ENCODE data around the gene TBCCD1.

Gene TBCCD1

GRCh38 chr3:186526256-186526606 lies 40.9 kb downstream of the TBCCD1 start:
- H3K27me3 ChIP-seq (ENCODE audit: insufficient read depth, low read depth) = no peaks in the 10 kb centered on the region
- no peak overlapping the region for H2AFZ ChIP-seq (ENCODE audit: low read depth)
- no peak overlapping the region for H3K4me2 ChIP-seq
- no peak overlapping the region for H3K4me3 ChIP-seq (IDR thresholded peaks at IDR 0.05; ENCODE audit: insufficient read depth, low read depth, low read length)
- H3K36me3 ChIP-seq (ENCODE audit: insufficient read depth) = no peaks in the 10 kb centered on the region
- no peak overlapping the region for H3K9ac ChIP-seq
- H3K27ac ChIP-seq = no peak overlapping the region
- H4K20me1 ChIP-seq (ENCODE audit: insufficient read depth) = no peaks in the 10 kb centered on the region
- no peaks in the 10 kb centered on the region for H3K79me2 ChIP-seq (ENCODE audit: insufficient read depth, low read depth)
- no peaks in the 10 kb centered on the region for H3K4me1 ChIP-seq (ENCODE audit: low read depth, poor library complexity, severe bottlenecking)
- TF ChIP-seq, protein P1, sequence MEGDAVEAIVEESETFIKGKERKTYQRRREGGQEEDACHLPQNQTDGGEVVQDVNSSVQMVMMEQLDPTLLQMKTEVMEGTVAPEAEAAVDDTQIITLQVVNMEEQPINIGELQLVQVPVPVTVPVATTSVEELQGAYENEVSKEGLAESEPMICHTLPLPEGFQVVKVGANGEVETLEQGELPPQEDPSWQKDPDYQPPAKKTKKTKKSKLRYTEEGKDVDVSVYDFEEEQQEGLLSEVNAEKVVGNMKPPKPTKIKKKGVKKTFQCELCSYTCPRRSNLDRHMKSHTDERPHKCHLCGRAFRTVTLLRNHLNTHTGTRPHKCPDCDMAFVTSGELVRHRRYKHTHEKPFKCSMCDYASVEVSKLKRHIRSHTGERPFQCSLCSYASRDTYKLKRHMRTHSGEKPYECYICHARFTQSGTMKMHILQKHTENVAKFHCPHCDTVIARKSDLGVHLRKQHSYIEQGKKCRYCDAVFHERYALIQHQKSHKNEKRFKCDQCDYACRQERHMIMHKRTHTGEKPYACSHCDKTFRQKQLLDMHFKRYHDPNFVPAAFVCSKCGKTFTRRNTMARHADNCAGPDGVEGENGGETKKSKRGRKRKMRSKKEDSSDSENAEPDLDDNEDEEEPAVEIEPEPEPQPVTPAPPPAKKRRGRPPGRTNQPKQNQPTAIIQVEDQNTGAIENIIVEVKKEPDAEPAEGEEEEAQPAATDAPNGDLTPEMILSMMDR (conservative IDR thresholded peaks at IDR 0.05; ENCODE audit: low read depth, low read length) = no peak

DNA sequence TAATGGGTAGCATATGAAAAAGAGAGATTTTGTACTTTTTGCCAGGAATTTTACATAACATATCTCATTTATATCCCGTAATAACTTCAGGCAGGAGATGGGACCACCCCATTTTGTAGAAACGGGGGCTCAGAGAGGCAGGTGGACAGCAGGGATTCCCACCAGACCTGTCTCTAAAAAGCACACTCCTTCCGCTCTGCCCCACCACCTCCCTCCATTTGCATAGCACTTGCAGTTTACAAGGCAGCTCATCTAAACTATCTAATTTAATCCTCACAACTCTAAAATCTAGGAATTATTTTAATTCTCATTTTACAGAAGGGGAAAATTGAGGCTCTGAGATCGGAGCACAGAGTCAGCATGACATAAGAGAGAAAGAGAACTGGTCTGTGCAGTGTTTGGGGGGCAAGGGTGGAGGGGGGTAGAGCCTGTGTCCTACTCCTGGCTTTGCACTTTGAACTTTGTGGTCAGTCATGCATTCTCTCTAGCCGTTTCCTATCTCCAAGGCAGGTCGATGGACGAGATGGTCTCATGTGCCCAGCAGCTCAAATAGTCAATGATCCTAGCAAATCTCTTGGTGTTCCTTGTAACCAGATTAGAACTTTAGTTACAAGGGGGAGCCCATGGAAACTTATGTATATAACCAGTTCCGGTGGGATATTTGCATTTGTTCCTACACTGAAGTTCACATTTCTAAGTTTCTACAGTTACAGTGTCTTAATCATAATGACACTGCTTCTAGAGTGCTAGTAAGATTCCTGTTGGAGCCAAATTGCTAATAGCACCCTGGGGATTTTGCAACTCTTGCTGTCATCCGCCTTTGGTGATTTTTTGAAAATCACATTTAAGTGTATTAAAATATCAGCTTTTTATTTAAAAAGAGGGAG lies 41.5 kb downstream of the TBCCD1 start:
- Histone ChIP-seq H3K4me2 (no peak overlapping the region), H3K36me3 (ENCODE audit: insufficient read depth) (no peaks in the 10 kb centered on the region), H4K20me1 (ENCODE audit: insufficient read depth) (no peaks in the 10 kb centered on the region), H3K79me2 (ENCODE audit: insufficient read depth, low read depth) (no peaks in the 10 kb centered on the region), H3K27ac (no peak overlapping the region), H3K4me1 (ENCODE audit: low read depth, poor library complexity, severe bottlenecking) (no peaks in the 10 kb centered on the region), H3K9ac (no peak overlapping the region), H2AFZ (ENCODE audit: low read depth) (no peak overlapping the region), H3K27me3 (ENCODE audit: insufficient read depth, low read depth) (no peaks in the 10 kb centered on the region), H3K4me3 (IDR thresholded peaks at IDR 0.05; ENCODE audit: insufficient read depth, low read depth, low read length) (no peak overlapping the region)
- TF ChIP-seq, protein P1 (conservative IDR thresholded peaks at IDR 0.05; ENCODE audit: low read depth, low read length) = no peak

GRCh38 chr3:186524616-186525015 lies 42.5 kb downstream of the TBCCD1 start:
- Histone ChIP-seq H3K27me3 (ENCODE audit: insufficient read depth, low read depth) (no peaks in the 10 kb centered on the region), H4K20me1 (ENCODE audit: insufficient read depth) (no peaks in the 10 kb centered on the region), H3K4me1 (ENCODE audit: low read depth, poor library complexity, severe bottlenecking) (no peaks in the 10 kb centered on the region), H3K36me3 (ENCODE audit: insufficient read depth) (no peaks in the 10 kb centered on the region), H3K9ac (no peak overlapping the region), H3K4me2 (no peak overlapping the region), H3K4me3 (IDR thresholded peaks at IDR 0.05; ENCODE audit: insufficient read depth, low read depth, low read length) (no peak overlapping the region), H3K79me2 (ENCODE audit: insufficient read depth, low read depth) (no peaks in the 10 kb centered on the region), H3K27ac (no peak overlapping the region), H2AFZ (ENCODE audit: low read depth) (no peak overlapping the region)
- TF ChIP-seq, protein P1 (conservative IDR thresholded peaks at IDR 0.05; ENCODE audit: low read depth, low read length) = no peak

- Histone ChIP-seq H4K20me1 (ENCODE audit: insufficient read depth) (no peaks in the 10 kb centered on the region), H3K36me3 (ENCODE audit: insufficient read depth) (no peaks in the 10 kb centered on the region), H3K4me2 (no peak overlapping the region), H3K27ac (no peak overlapping the region), H2AFZ (ENCODE audit: low read depth) (no peak overlapping the region), H3K27me3 (ENCODE audit: insufficient read depth, low read depth) (no peaks in the 10 kb centered on the region), H3K9ac (no peak overlapping the region), H3K4me1 (ENCODE audit: low read depth, poor library complexity, severe bottlenecking) (no peaks in the 10 kb centered on the region), H3K79me2 (ENCODE audit: insufficient read depth, low read depth) (no peaks in the 10 kb centered on the region), H3K4me3 (IDR thresholded peaks at IDR 0.05; ENCODE audit: insufficient read depth, low read depth, low read length) (no peak overlapping the region)
- TF ChIP-seq, protein P1 (conservative IDR thresholded peaks at IDR 0.05; ENCODE audit: low read depth, low read length) = no peak
Observed at GRCh38 chr3:186523434-186523833, 43.7 kb downstream of the TBCCD1 start.

All from KMS-11 (cell line).